GM12878 (cell line): ENCODE data around the gene MPRIP. TPM values are rescaled to one million over a fixed set of nuclear protein-coding genes. Genes with fewer than 3 reads are reported as not detected.

Experiments
- ATAC-seq: fragments of 200-7000 bp; cut with Tn5 transposase; 3 replicates; pipeline ENCODE4 v1.9.1; 2020; ENCODE audit warnings: mild to moderate bottlenecking, moderate library complexity
- BruUV-seq: library from RNA; stranded (reverse); fragments of 400-500 nt; replicated peaks from 2 replicates; lab custom pipeline; 2021; lab: Mats Ljungman, UMichigan
- CTCF ChIA-PET: fragments of 300-600 bp; sonication (Branson Sonifier 250); formaldehyde crosslinking; extraction: SDS; loops from one replicate; lab custom pipeline; 2021; ENCODE audit warnings: inconsistent platforms; lab: Yijun Ruan, JAX
- POLR2A ChIA-PET: fragments of 350-600 bp; formaldehyde crosslinking; extraction: SDS; loops from one replicate; lab custom pipeline; 2021; ENCODE audit warnings: inconsistent platforms; lab: Charles Lee
- RAD21 ChIA-PET: fragments of 300-600 bp; sonication (Branson Sonifier 250); formaldehyde crosslinking; loops from one replicate; lab custom pipeline; 2023; ENCODE audit warnings: antibody characterized with exemption; ENCODE audit not compliant: unreplicated experiment; lab: Charles Lee
- SMC1A ChIA-PET: fragments of 300-600 bp; sonication (Branson Sonifier 250); formaldehyde crosslinking; loops from one replicate; lab custom pipeline; 2023; ENCODE audit not compliant: unreplicated experiment, uncharacterized antibody; lab: Charles Lee
- DNase-seq: peaks from one replicate; pipeline ENCODE4 v3.0.0-alpha.2; 2011; ENCODE audit warnings: low read depth, low spot score
- FAIRE-seq: peaks from 3 replicates; lab custom pipeline; 2011; peaks lifted over from hg19 to GRCh38; lab: Jason Lieb, UNC
- H2AFZ ChIP-seq: 2 replicates; pipeline ENCODE4 v1.6.0; 2011; ENCODE audit warnings: low read depth, low read length, control low read depth; ENCODE audit not compliant: control insufficient read depth
- H3K27ac ChIP-seq: 2 replicates; pipeline ENCODE4 v1.5.1; 2011; ENCODE audit warnings: control low read depth; ENCODE audit not compliant: control insufficient read depth, insufficient read depth
- H3K27me3 ChIP-seq, 2 experiments: replicated peaks in 1 of 2; 2 replicates each; pipeline versions ENCODE4 v1.6.0 to v1.6.1; 2011; ENCODE audit warnings: low read length in 1 of 2; ENCODE audit not compliant: control insufficient read depth in 2 of 2, insufficient read depth in 2 of 2
- H3K36me3 ChIP-seq, 2 experiments: 2 replicates each; pipeline ENCODE4 v1.5.1; 2011; ENCODE audit warnings: low read length in 1 of 2; ENCODE audit not compliant: control insufficient read depth in 2 of 2, insufficient read depth in 2 of 2
- H3K4me1 ChIP-seq: 2 replicates; pipeline ENCODE4 v1.6.1; 2011; ENCODE audit warnings: mild to moderate bottlenecking, low read length, moderate library complexity, mixed read lengths; ENCODE audit not compliant: control insufficient read depth, insufficient read depth
- H3K4me2 ChIP-seq: 2 replicates; pipeline ENCODE4 v1.6.0; 2011; ENCODE audit warnings: control low read depth; ENCODE audit not compliant: control insufficient read depth, insufficient read depth
- H3K4me3 ChIP-seq: fragments of 200-600 bp; sonication (generic); 2 replicates; pipeline ENCODE4 v1.5.1; 2016
- H3K79me2 ChIP-seq: 2 replicates; pipeline ENCODE4 v1.6.0; 2011; ENCODE audit warnings: low read length; ENCODE audit not compliant: control insufficient read depth, insufficient read depth
- H3K9ac ChIP-seq: 2 replicates; pipeline ENCODE4 v1.8.0; 2011; ENCODE audit warnings: low read length, control low read depth, mixed read lengths; ENCODE audit not compliant: control insufficient read depth, insufficient read depth
- H3K9me3 ChIP-seq: replicated peaks from 3 replicates; pipeline ENCODE4 v1.5.1; 2011; ENCODE audit warnings: mild to moderate bottlenecking, low read length; ENCODE audit not compliant: control insufficient read depth, insufficient read depth
- H4K20me1 ChIP-seq: 2 replicates; pipeline ENCODE4 v1.6.0; 2011; ENCODE audit not compliant: control insufficient read depth, insufficient read depth
- BHLHE40 ChIP-seq, 2 experiments: fragments of 450-650 bp in 1 of 2; IDR thresholded peaks; 2 replicates each; pipeline ENCODE4 v1.6.1; 2011 to 2017; ENCODE audit warnings: low read depth in 2 of 2, borderline replicate concordance in 1 of 2, improper control_type of control experiment in 1 of 2, low read length in 1 of 2, mild to moderate bottlenecking in 1 of 2
- BMI1 ChIP-seq: fragments of 450-650 bp; IDR thresholded peaks from 2 replicates; pipeline ENCODE4 v1.6.1; 2016; ENCODE audit warnings: mild to moderate bottlenecking, moderate library complexity, borderline replicate concordance
- CHD4 ChIP-seq: fragments of 200-600 bp; sonication (generic); IDR thresholded peaks from 2 replicates; pipeline ENCODE4 v1.6.1; 2016; ENCODE audit warnings: mild to moderate bottlenecking
- CREB1 ChIP-seq: IDR thresholded peaks from 2 replicates; pipeline ENCODE4 v1.6.1; 2012; ENCODE audit warnings: low read depth, mild to moderate bottlenecking, inconsistent platforms
- EZH2 ChIP-seq: IDR thresholded peaks from 2 replicates; pipeline ENCODE4 v1.6.1; 2012; ENCODE audit warnings: low read depth, mild to moderate bottlenecking, control low read depth, inconsistent platforms, low read length, borderline replicate concordance; ENCODE audit not compliant: control insufficient read depth
- FOS ChIP-seq: IDR thresholded peaks from 3 replicates; pipeline ENCODE4 v1.6.1; 2011; ENCODE audit warnings: borderline replicate concordance; ENCODE audit not compliant: insufficient read length; ENCODE audit errors: extremely low read depth
- JUNB ChIP-seq: IDR thresholded peaks from 2 replicates; pipeline ENCODE4 v1.6.1; 2016; ENCODE audit warnings: antibody characterized with exemption, mild to moderate bottlenecking
- MLLT1 ChIP-seq: fragments of 450-650 bp; IDR thresholded peaks from 2 replicates; pipeline ENCODE4 v1.6.1; 2016; ENCODE audit warnings: mild to moderate bottlenecking
- MYB ChIP-seq: fragments of 150-350 bp; IDR thresholded peaks from 2 replicates; pipeline ENCODE4 v1.6.1; 2014; ENCODE audit warnings: mild to moderate bottlenecking, low read depth, low read length, borderline replicate concordance
- NRF1 ChIP-seq: conservative IDR thresholded peaks from 2 replicates; pipeline ENCODE4 v1.6.1; 2011; ENCODE audit warnings: mild to moderate bottlenecking, low read depth, low read length, improper control_type of control experiment
- PAX8 ChIP-seq: fragments of 450-650 bp; IDR thresholded peaks from 2 replicates; pipeline ENCODE4 v1.6.1; 2017; ENCODE audit warnings: mild to moderate bottlenecking, moderate library complexity
- POU2F2 ChIP-seq: IDR thresholded peaks from 3 replicates; pipeline ENCODE4 v1.6.1; 2011; ENCODE audit warnings: low read depth, mild to moderate bottlenecking, low read length, borderline replicate concordance
- SP1 ChIP-seq: IDR thresholded peaks from one replicate; pipeline ENCODE4 v1.6.1; 2011; ENCODE audit warnings: low read depth, low read length
- TCF12 ChIP-seq: IDR thresholded peaks from 2 replicates; pipeline ENCODE4 v1.6.1; 2011; ENCODE audit warnings: low read depth, mild to moderate bottlenecking, low read length
- ZBTB40 ChIP-seq: fragments of 450-650 bp; IDR thresholded peaks from 2 replicates; pipeline ENCODE4 v1.6.1; 2016; ENCODE audit warnings: mild to moderate bottlenecking, moderate library complexity, borderline replicate concordance
- ZNF592 ChIP-seq: fragments of 450-650 bp; IDR thresholded peaks from 2 replicates; pipeline ENCODE4 v1.6.1; 2017; ENCODE audit warnings: mild to moderate bottlenecking, moderate library complexity
- WGBS: methylation state at CpG from one replicate; pipeline ENCODE4 v1.1.6; 2016; ENCODE audit warnings: low lambda C conversion rate; ENCODE audit not compliant: insufficient replicate concordance, insufficient coverage; ENCODE audit errors: missing lambda C conversion rate; 5-methylcytosine and 5-hydroxymethylcytosine counted together
- in situ Hi-C: fragments of 300-500 bp; cut with MboI; formaldehyde crosslinking; loops from 9 replicates; pipeline ENCODE4 v1.14.3; 2018; ENCODE audit warnings: mixed read lengths
- intact Hi-C: fragments of 100-400 bp; cut with micrococcal nuclease; formaldehyde crosslinking; loops from one replicate; pipeline ENCODE4 v1.14.2; 2022; ENCODE audit not compliant: unreplicated experiment
- polyA plus RNA-seq, 11 experiments: library from polyadenylated mRNA; depleted of rRNA in 4 of 11; unstranded in 6 of 11; stranded (reverse) in 5 of 11; fragments of >200 nt; fragmentation: Nextera tagmentation in 4 of 11; fragmentation: Illumina TruSeq in 1 of 11; extraction: Ambion mirVana in 4 of 11; extraction: Trizol in 1 of 11; gene quantifications; 1 replicate in 1 of 11; 2 replicates in 10 of 11; pipeline versions ENCODE4 v1.2.1 to v1.2.3, GENCODE V29; 2011 to 2016; ENCODE audit warnings: inconsistent platforms in 2 of 11, missing spikeins in 2 of 11, low read depth in 1 of 11
- total RNA-seq, 4 experiments: library from RNA; depleted of rRNA in 3 of 4; stranded (reverse); fragments of >200 nt in 3 of 4; fragmentation: Illumina TruSeq in 1 of 4; extraction: Trizol in 1 of 4; gene quantifications; 2 replicates each; pipeline versions ENCODE4 v1.2.1 to v1.2.3, GENCODE V29; 2013 to 2021

Gene MPRIP
- total and polyA plus RNA-seq, 10 of the 15 experiments (the other 5 are each of a cell fraction or from before 2014, with no cell fraction given), result 16.5 to 168 (median 71.7) TPM

- Histone ChIP-seq H3K4me3 (no peak overlapping the region), H3K36me3 (peaks cover 6% of the 10 kb centered on the region in 2 experiments; a peak in 3 of 4 replicates), H2AFZ (no peak overlapping the region), H3K79me2 (peaks cover 16% of the 10 kb centered on the region), H3K27ac (no peak overlapping the region), H3K9ac (no peak overlapping the region), H3K27me3 (no peaks in the 10 kb centered on the region), H4K20me1 (no peaks in the 10 kb centered on the region; the same call in 1 of the 2 replicates), H3K4me2 (no peak overlapping the region), H3K4me1 (no peaks in the 10 kb centered on the region), H3K9me3 (no peaks in the 10 kb centered on the region)
- in situ Hi-C loops (no loop called here), intact Hi-C loops (no loop called here)
- WGBS, result 79% methylated on average over 5 of the region's 5 CpGs
- FAIRE-seq (no peak), ATAC-seq (no peak), DNase-seq (no peak)
- RAD21 ChIA-PET, result no interaction called here
- POLR2A ChIA-PET, result no interaction called here
- SMC1A ChIA-PET, result no interaction called here
- CTCF ChIA-PET, result no interaction called here
- TF ChIP-seq EZH2, result no peak
- no peak for TF ChIP-seq FOS
- TF ChIP-seq BMI1, result no peak
- TF ChIP-seq CREB1, result no peak
- TF ChIP-seq NRF1, result no peak
- TF ChIP-seq BHLHE40 (IDR thresholded peaks at IDR 0.05; ENCODE audit: borderline replicate concordance in 1 of 2, low read depth in 2 of 2, low read length in 1 of 2), result no peak
- no peak for TF ChIP-seq JUNB
- TF ChIP-seq ZBTB40, result no peak
- no peak for TF ChIP-seq SP1
- no peak for TF ChIP-seq CHD4
- TF ChIP-seq ZNF592, result no peak
- no peak for TF ChIP-seq POU2F2
- no peak for TF ChIP-seq MYB
- TF ChIP-seq TCF12, result no peak
- no peak for TF ChIP-seq PAX8
- TF ChIP-seq MLLT1, result no peak
- no TSS peak for BruUV-seq
These were observed 18.7 kb downstream of the MPRIP start for GRCh38 chr17:17060930-17061329.
